Measurements from ENCODE around the gene INS. TPM values are rescaled to one million over a fixed set of nuclear protein-coding genes. Genes with fewer than 3 reads are reported as not detected.

INS gene
- total and polyA plus RNA-seq, 2 of the 4 experiments (the other 2 are of a cell fraction), result not detected

- no peak for ATAC-seq (ENCODE audit: low read depth)
- intact Hi-C loops (cut with micrococcal nuclease) (loop anchor here (2.0 kb wide), 1 partner anchor 505 kb away; no protein-coding TSS in a partner anchor), in situ Hi-C loops (cut with MboI; ENCODE audit: low sequenced_read_pairs) (no loop called here), dilution Hi-C loops (cut with HindIII; ENCODE audit: low sequenced_read_pairs, unreplicated experiment) (no loop called here)
- 56% methylated on average over 7 of the region's 18 CpGs; no CpG with 5 or more reads in 1 of the 2 experiments for WGBS, 2 experiments (ENCODE audit: extremely low coverage in 2 of 2, insufficient read length in 1 of 2)
- POLR2A ChIA-PET (ENCODE audit: unreplicated experiment), result no interaction called here
- Histone ChIP-seq H2AK5ac (ENCODE audit: low read depth, low read length) (no peak overlapping the region), H3K14ac (replicated peaks; ENCODE audit: low read depth, low read length) (no peak overlapping the region), H3K4ac (ENCODE audit: low read depth, low read length) (no peak overlapping the region), H3K9me3 (ENCODE audit: control insufficient read depth, insufficient read depth, low read length) (no peaks in the 10 kb centered on the region), H3K4me2 (ENCODE audit: low read depth, low read length) (no peak overlapping the region), H3K27me3 (ENCODE audit: control insufficient read depth, insufficient read depth, low read length) (peaks cover 2% of the 10 kb centered on the region; the same call in 1 of the 2 replicates), H3K9me1 (ENCODE audit: insufficient read depth, low read length) (no peaks in the 10 kb centered on the region), H4K91ac (ENCODE audit: insufficient read depth, low read depth, low read length) (no peak overlapping the region), H3K56ac (ENCODE audit: extremely low read depth, insufficient read depth, low read length) (no peak overlapping the region), H3K36me3 (ENCODE audit: control insufficient read depth, insufficient read depth, low read length) (no peaks in the 10 kb centered on the region), H2BK20ac (ENCODE audit: low read depth, low read length) (no peak overlapping the region), H3K9ac (ENCODE audit: low read depth, low read length) (no peak overlapping the region), H3K23ac (ENCODE audit: low read depth, low read length) (no peak overlapping the region), H3K4me1 (ENCODE audit: control insufficient read depth, insufficient read depth, low read length) (no peaks in the 10 kb centered on the region), H3K18ac (ENCODE audit: low read depth, low read length) (no peak overlapping the region), H4K8ac (ENCODE audit: low read depth in 2 of 2, low read length in 2 of 2) (no peak overlapping the region), H2AK9ac (replicated peaks; ENCODE audit: low read depth, low read length, poor library complexity) (no peak overlapping the region), H2AFZ (replicated peaks; ENCODE audit: low read length, poor library complexity) (no peak overlapping the region), H4K20me1 (ENCODE audit: insufficient read depth, low read length) (no peaks in the 10 kb centered on the region), H2BK120ac (ENCODE audit: low read depth, low read length) (no peak overlapping the region), H3K79me1 (ENCODE audit: low read depth in 1 of 2, low read length in 2 of 2) (no peaks in the 10 kb centered on the region), H4K5ac (ENCODE audit: low read depth, low read length) (no peak overlapping the region), H2BK15ac (ENCODE audit: low read depth, low read length) (no peak overlapping the region), H2BK5ac (ENCODE audit: low read depth, low read length, poor library complexity, severe bottlenecking) (no peak overlapping the region), H3K4me3 (ENCODE audit: insufficient read depth, low read depth, low read length) (no peak overlapping the region), H3K27ac (ENCODE audit: insufficient read depth, low read length) (no peak overlapping the region)
- no TSS peak for BruUV-seq (replicated peaks)
- DNase-seq, result no peak
- CTCF ChIA-PET, result interaction anchor here (1.5 to 1.6 kb wide), 2 partner anchors 155 to 505 kb away, joined by 5 read pairs; no protein-coding TSS in a partner anchor
- no peak for TF ChIP-seq CEBPB (IDR thresholded peaks at IDR 0.05; ENCODE audit: low read depth, low read length)
- no peak for TF ChIP-seq FOS (IDR thresholded peaks at IDR 0.05; ENCODE audit: low read depth, low read length)
- TF ChIP-seq SMC3 (IDR thresholded peaks at IDR 0.05; ENCODE audit: low read depth, low read length), result no peak
- no peak for TF ChIP-seq MXI1 (IDR thresholded peaks at IDR 0.05; ENCODE audit: borderline replicate concordance, low read depth, low read length)
- TF ChIP-seq NFE2L2 (IDR thresholded peaks at IDR 0.05; ENCODE audit: low read depth, low read length), result no peak
- no peak for TF ChIP-seq ELK1 (IDR thresholded peaks at IDR 0.05; ENCODE audit: borderline replicate concordance, low read depth, low read length)
- TF ChIP-seq BHLHE40 (IDR thresholded peaks at IDR 0.05; ENCODE audit: low read depth, low read length), result no peak
- TF ChIP-seq MAZ (IDR thresholded peaks at IDR 0.05; ENCODE audit: borderline replicate concordance, low read depth, low read length), result no peak
- no peak for TF ChIP-seq POLR2A (IDR thresholded peaks at IDR 0.05; ENCODE audit: low read depth, low read length)
- TF ChIP-seq USF2 (IDR thresholded peaks at IDR 0.05; ENCODE audit: low read depth, low read length), result no peak
- TF ChIP-seq RCOR1 (IDR thresholded peaks at IDR 0.05; ENCODE audit: insufficient replicate concordance, low read length), result no peak
- no peak for TF ChIP-seq RAD21 (IDR thresholded peaks at IDR 0.05; ENCODE audit: low read length)
- no peak for TF ChIP-seq CHD1 (IDR thresholded peaks at IDR 0.05; ENCODE audit: low read depth, low read length)
- TF ChIP-seq RFX5 (IDR thresholded peaks at IDR 0.05; ENCODE audit: low read depth, low read length), result no peak
- TF ChIP-seq CTCF (conservative IDR thresholded peaks at IDR 0.05; ENCODE audit: low read depth, low read length), result no peak
Observed at GRCh38 chr11:2157294-2158040, 3.5 kb downstream of the INS start.

Data from IMR-90 (cell line).